Testis (tissue), 2 donors: Measurements from ENCODE around the gene TTLL7.

Experiments used
- CTCF ChIP-seq, 3 experiments: fragments of 450-650 bp in 2 of 3; fragments of 200-600 bp in 1 of 3; sonication (generic) in 1 of 3; IDR thresholded peaks; one replicate each; pipeline ENCODE4 v1.5.1; 2016 to 2019; ENCODE audit warnings: antibody characterized with exemption in 3 of 3, mild to moderate bottlenecking in 2 of 3, moderate library complexity in 1 of 3
- POLR2A ChIP-seq: fragments of 450-650 bp; IDR thresholded peaks from one replicate; pipeline ENCODE4 v1.6.1; 2017; ENCODE audit warnings: antibody characterized with exemption, mild to moderate bottlenecking, moderate library complexity

- TF ChIP-seq CTCF (IDR thresholded peaks at IDR 0.05) = no peak
- no peak for TF ChIP-seq POLR2A
These were observed 48.7 kb downstream of the TTLL7 start for GRCh38 chr1:83950106-83950661.
